ENCODE results near the gene KLHL13.
"Not testable (repeated sequence)": the region's sequence is repeated elsewhere in the genome, so short reads cannot be mapped to it uniquely, and the experiment has no call there.

The KLHL13 gene, protein sequence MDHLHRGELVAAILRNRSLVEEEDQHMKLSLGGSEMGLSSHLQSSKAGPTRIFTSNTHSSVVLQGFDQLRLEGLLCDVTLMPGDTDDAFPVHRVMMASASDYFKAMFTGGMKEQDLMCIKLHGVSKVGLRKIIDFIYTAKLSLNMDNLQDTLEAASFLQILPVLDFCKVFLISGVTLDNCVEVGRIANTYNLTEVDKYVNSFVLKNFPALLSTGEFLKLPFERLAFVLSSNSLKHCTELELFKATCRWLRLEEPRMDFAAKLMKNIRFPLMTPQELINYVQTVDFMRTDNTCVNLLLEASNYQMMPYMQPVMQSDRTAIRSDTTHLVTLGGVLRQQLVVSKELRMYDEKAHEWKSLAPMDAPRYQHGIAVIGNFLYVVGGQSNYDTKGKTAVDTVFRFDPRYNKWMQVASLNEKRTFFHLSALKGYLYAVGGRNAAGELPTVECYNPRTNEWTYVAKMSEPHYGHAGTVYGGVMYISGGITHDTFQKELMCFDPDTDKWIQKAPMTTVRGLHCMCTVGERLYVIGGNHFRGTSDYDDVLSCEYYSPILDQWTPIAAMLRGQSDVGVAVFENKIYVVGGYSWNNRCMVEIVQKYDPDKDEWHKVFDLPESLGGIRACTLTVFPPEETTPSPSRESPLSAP

GRCh38 chrX:118116713-118117550 lies at the start of gene KLHL13:
Gene KLHL13, minus strand, starts transcription at chrX:118116810. Its CDS starts 88,337 bp downstream, at chrX:118028473.
- DNase-seq (ENCODE audit: low read depth in 4 of 4, low spot score in 1 of 4) = no peak

GRCh38 chrX:118164138-118164537 lies 47.5 kb upstream of the KLHL13 start:
- no peak for DNase-seq (ENCODE audit: low read depth in 4 of 4, low spot score in 1 of 4)

DNA sequence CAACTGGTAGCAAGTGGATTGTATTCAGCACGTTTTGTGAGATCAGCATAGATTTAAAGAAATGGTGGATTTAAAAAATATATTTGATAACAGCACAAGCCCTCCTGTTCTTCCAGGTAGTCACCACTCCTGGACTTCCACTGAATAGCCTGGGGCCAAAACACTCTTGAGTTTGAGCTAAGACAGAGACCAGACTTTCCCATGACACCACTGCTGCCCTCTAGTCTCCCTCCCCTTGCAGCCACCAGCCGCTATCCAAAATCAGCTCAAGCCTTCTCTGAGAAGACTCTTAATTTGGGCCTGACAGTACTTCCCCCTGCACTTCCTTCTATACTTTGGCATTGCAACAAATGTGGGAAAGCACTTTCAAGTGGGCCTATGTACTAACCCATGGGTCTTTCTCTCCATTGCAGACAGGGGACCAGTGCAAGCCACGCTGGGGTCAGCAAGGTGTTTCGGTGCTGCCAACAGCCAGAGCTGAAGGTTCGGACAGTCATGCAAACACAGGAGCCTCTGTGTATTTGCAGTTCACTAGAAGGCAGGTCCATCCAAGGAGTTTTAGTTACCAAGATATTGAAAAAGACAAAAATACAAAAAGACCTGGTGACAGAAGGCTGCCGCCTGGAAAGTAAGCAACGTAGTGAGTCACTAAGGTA lies 40.5 kb upstream of the KLHL13 start:
- DNase-seq (ENCODE audit: low read depth in 4 of 4, low spot score in 1 of 4) = no peak

GRCh38 chrX:118156254-118156952 lies 39.8 kb upstream of the KLHL13 start:
- no peak for DNase-seq (ENCODE audit: low read depth in 4 of 4, low spot score in 1 of 4)

GRCh38 chrX:118153270-118153669 lies 36.7 kb upstream of the KLHL13 start:
- DNase-seq (ENCODE audit: low read depth in 4 of 4, low spot score in 1 of 4) = no peak

DNA sequence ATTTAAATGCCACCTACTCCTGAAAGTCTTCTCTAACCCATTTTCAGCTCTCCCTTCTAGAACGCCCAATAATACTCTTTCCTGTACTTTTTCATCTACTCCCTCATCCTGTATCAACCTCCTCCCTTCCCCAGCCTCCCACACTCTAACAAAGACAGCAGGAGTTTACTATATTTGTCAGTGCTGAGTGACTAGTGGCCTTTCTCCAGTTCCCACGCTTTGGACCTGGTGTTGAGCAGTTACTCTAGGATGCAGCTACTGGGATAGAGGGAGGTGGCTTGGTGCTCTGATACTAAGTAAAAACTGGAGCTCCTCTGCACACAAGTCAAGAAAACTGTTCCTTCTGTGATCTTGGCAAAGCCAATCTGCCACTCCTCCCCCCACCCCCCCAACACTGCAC lies 36.1 kb upstream of the KLHL13 start:
- DNase-seq (ENCODE audit: low read depth in 4 of 4, low spot score in 1 of 4) = no peak

GRCh38 chrX:118148737-118149136 lies 32.1 kb upstream of the KLHL13 start:
- no peak for DNase-seq (ENCODE audit: low read depth in 4 of 4, low spot score in 1 of 4)

DNA sequence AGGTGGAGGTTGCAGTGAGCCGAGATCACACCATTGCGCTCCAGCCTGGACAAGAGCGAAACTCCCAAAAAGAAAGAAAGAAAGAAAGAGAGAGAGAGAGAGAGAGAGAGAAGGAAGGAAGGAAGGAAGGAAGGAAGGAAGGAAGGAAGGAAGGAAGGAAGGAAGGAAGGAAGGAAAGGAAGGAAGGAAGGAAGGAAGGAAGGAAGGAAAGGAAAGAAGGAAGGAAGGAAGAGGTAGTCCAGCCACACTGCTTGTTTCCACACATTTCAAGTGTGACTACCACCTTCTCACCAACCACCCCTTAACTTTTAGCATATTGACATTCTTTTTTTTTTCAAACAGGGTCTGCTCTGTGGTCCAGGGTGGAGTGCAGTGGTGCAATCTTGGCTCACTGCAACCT lies 31.2 kb upstream of the KLHL13 start:
- not testable (repeated sequence) for DNase-seq (ENCODE audit: low read depth in 4 of 4, low spot score in 1 of 4)

DNA sequence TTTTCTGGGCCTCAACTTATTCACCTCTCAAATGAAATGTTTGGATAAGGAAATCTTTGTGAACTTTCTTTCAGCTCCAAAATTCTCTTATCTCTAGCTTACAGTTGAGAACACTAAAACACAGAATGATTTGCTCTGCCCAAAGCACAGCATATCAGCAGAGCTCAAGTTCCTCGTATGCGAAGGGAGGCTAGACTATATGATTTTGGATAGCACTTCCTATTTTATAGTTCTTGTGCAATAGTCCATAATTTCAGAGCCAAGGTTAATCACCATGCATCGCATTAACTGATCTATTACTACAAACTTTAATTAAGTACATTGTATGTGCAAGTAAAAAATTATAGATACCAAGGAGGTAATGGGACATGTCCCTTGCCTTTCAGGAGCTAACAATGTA lies 27.0 kb upstream of the KLHL13 start:
- DNase-seq (ENCODE audit: low read depth in 4 of 4, low spot score in 1 of 4) = no peak

DNA sequence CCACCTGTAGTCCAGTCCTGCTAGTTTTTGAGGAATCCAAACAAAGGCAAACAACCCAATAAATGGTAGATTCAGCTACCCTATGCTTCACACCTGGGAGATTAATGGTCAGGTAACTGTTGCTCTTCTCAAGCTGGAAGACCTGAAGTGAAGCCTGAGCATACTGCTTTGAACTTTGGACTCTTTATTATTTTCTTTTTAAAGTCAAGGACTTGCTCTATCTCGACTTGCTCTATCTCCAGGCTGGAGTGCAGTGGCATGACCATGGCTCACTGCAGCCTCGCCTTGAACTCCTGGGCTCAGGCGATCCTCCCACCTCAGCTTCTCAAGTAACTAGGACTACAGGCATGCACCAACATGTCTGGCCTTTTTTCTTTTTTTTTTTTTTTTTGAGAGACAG lies 14.7 kb upstream of the KLHL13 start:
- no peak for DNase-seq (ENCODE audit: low read depth in 4 of 4, low spot score in 1 of 4)

GRCh38 chrX:118129681-118130080 lies 13.1 kb upstream of the KLHL13 start:
- DNase-seq (ENCODE audit: low read depth in 4 of 4, low spot score in 1 of 4) = no peak

GRCh38 chrX:118128724-118129123 lies 12.1 kb upstream of the KLHL13 start:
- DNase-seq (ENCODE audit: low read depth in 4 of 4, low spot score in 1 of 4) = no peak

DNA sequence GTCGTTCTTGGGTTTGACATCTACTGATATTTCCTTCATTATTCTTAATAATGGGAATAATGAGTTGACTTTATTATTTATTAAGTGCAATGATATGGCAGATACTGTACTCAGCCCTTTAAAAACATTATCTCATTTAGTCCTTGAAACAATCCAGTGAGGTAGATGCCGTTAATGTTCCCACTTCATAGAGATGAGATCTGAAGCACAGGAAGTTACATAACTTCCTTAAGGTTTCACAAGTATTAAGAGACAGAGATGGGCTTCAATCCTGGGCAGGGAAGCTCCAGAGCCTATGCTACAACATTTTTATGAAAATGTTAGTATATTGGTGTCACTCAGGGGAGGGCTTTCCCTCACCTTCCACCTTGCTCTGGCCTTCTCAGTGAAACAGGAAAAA lies 9.7 kb upstream of the KLHL13 start:
- no peak for DNase-seq (ENCODE audit: low read depth in 4 of 4, low spot score in 1 of 4)

DNA sequence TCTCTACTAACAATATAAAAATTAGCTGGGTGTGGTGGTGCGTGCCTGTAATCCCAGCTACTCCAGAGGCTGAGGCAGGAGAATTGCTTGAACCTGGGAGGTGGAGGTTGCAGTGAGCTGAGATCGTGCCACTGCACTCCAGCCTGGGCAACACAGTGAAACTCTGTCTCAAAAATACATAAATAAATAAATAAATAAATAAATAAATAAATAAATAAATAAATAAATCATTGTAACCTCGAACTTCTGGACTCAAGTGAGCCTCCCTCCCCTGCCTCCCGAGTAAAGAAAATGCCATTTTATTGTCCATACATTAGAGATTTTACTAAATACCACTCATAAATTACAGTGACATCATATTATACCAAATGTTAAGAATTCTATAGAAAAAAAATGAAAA lies 7.6 kb upstream of the KLHL13 start:
- not testable (repeated sequence) for DNase-seq (ENCODE audit: low read depth in 4 of 4, low spot score in 1 of 4)

GRCh38 chrX:118117741-118118140 lies 1.1 kb upstream of the KLHL13 start:
- DNase-seq (ENCODE audit: low read depth in 4 of 4, low spot score in 1 of 4) = no peak

- no peak for DNase-seq (ENCODE audit: low read depth in 4 of 4, low spot score in 1 of 4)
Measured at GRCh38 chrX:118115953-118116712, 477 bp downstream of the KLHL13 start.

- DNase-seq (ENCODE audit: low read depth in 4 of 4, low spot score in 1 of 4) = no peak
Measured at GRCh38 chrX:118114971-118115370, 1.6 kb downstream of the KLHL13 start.

DNA sequence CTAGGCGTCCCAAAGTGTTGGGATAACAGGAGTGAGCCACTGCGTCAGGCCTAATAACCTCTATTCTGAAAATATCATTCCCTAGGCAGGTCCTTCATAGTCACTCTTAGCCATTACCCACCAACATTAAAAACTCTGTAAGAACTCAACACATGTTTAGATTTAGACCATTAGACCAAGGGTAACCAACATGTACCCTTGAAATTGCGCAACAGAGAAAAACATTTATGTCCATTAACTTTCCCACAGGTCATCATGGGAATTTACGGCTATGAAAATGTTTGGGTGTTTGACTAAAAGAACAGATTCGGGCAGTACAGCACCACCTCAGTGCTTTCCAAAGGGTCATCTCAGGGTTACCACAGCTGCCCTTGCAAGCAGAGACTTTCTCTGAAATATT lies 7.5 kb downstream of the KLHL13 start:
- DNase-seq (ENCODE audit: low read depth in 4 of 4, low spot score in 1 of 4) = no peak

DNA sequence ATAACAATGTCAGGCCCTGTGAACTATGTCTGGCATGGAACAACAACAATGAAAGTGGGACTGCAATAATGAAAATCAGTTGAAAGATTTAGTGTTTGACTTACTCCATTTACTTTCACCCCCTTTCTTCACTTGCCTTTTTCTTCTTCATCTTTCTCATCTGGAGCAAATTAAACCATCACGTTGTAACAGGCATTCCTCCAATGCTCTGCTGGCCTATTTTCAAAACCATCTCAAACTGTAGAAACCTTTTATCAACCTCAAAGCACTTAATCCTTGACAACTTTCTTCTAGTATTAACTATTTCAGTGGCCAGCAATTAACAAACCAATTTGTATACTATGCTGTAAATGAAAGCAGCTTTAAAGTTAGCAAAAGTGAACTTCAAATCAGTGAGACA lies 8.3 kb downstream of the KLHL13 start:
- no peak for DNase-seq (ENCODE audit: low read depth in 4 of 4, low spot score in 1 of 4)

- no peak for DNase-seq (ENCODE audit: low read depth in 4 of 4, low spot score in 1 of 4)
Measured at GRCh38 chrX:118100091-118100490, 16.5 kb downstream of the KLHL13 start.

Measured in stimulated activated CD4-positive, alpha-beta T cell treated with anti-CD3 and anti-CD28 coated beads, Interleukin-1b, Interleukin-23, amount 100 ng/mL, for 24 hours (primary cell).